ENCODE data around the gene MYO9B. TPM values are rescaled to one million over a fixed set of nuclear protein-coding genes. Genes with fewer than 3 reads are reported as not detected.

The MYO9B gene
- total and polyA plus RNA-seq, 9 of the 15 experiments (the other 6 are each of a cell fraction or from before 2014, with no cell fraction given) = 2.4 to 77.6 (median 23.0) TPM

GRCh38 chr19:17206736-17207581 lies 131.4 kb downstream of the MYO9B start:
- H3K27ac ChIP-seq (ENCODE audit: extremely low read depth, low read depth, low read length) = no peak overlapping the region
- DNase-seq (ENCODE audit: extremely low read depth in 1 of 4, low spot score in 3 of 4) = no peak
- H3K9me1 ChIP-seq (ENCODE audit: control insufficient read depth, insufficient read depth, low read length) = no peaks in the 10 kb centered on the region
- CTCF ChIA-PET (ENCODE audit: low intra/inter-chr PET ratio) = interaction anchor here (3.7 kb wide), 1 partner anchor 76 kb away, joined by 23 read pairs; no protein-coding TSS in a partner anchor
- peaks cover 55% of the 10 kb centered on the region; the same call in 2 of the 3 replicates for H3K36me3 ChIP-seq (ENCODE audit: control insufficient read depth, insufficient read depth, low read length)
- WGBS (ENCODE audit: insufficient coverage, low coverage, missing lambda C conversion rate) = 93% methylated on average over 20 of the region's 25 CpGs
- no peaks in the 10 kb centered on the region for H3K79me2 ChIP-seq (ENCODE audit: control insufficient read depth, insufficient read depth, low read length)
- POLR2A ChIA-PET = interaction anchor here (0.7 kb wide), 1 partner anchor 988 kb away, joined by 3 read pairs; no protein-coding TSS in a partner anchor
- peak overlapping the region in 1 of 2 experiments; percentile 35; a peak in 1 of 4 replicates for H3K9ac ChIP-seq (ENCODE audit: insufficient read depth in 1 of 2, low read depth in 2 of 2, low read length in 2 of 2)
- no peak overlapping the region for H3K4me2 ChIP-seq (ENCODE audit: insufficient read depth, low read length)
- BruUV-seq (replicated peaks) = no TSS peak
- H2AFZ ChIP-seq (ENCODE audit: low read depth, low read length) = no peak overlapping the region
- no peak for FAIRE-seq
- no peak overlapping the region for H3K4me3 ChIP-seq
- intact Hi-C loops (cut with micrococcal nuclease) (loop anchor here (5.0 to 10.0 kb wide), 2 partner anchors 40 to 132 kb away; partner anchors contain the start of genes HAUS8, MYO9B and NR2F6), in situ Hi-C loops (cut with MboI) (no loop called here)
- H3K4me1 ChIP-seq (replicated peaks in 1 of 2; ENCODE audit: control insufficient read depth in 2 of 2, insufficient read depth in 2 of 2, low read length in 2 of 2) = peaks cover 12 to 44% of the 10 kb centered on the region in 2 experiments; a peak in 4 of 5 replicates
- no peak for ATAC-seq
- H3K9me3 ChIP-seq (replicated peaks; ENCODE audit: control insufficient read depth, insufficient read depth, low read depth, low read length) = no peaks in the 10 kb centered on the region
- H3K27me3 ChIP-seq (ENCODE audit: control insufficient read depth in 2 of 2, insufficient read depth in 2 of 2, low read length in 2 of 2) = no peaks in the 10 kb centered on the region
- TF ChIP-seq ZNF121 (CRISPR knock-in tag; conservative IDR thresholded peaks at IDR 0.05) (peak; percentile 82), E2F1 (CRISPR knock-in tag; IDR thresholded peaks at IDR 0.05) (no peak), POLR2G (IDR thresholded peaks at IDR 0.05; ENCODE audit: low read depth, low read length) (peak; percentile 35; the same call in 1 of the 2 replicates), RBM22 (IDR thresholded peaks at IDR 0.05; ENCODE audit: low read depth, low read length, poor library complexity, severe bottlenecking) (peak; percentile 10), POLR3G (IDR thresholded peaks at IDR 0.05; ENCODE audit: extremely low read depth, insufficient read length, insufficient replicate concordance) (no peak), ZFX (CRISPR knock-in tag; IDR thresholded peaks at IDR 0.05) (no peak), ZBTB33 (CRISPR knock-in tag; IDR thresholded peaks at IDR 0.05) (0 out of 2 replicates have a peak, but pooled peaks have one; percentile 17)
- 0 out of 2 replicates have a peak, but pooled peaks cover 7% of the 10 kb centered on the region for H4K20me1 ChIP-seq (replicated peaks; ENCODE audit: control insufficient read depth, insufficient read depth, low read length)
